GM12892 (cell line): ENCODE measurements around the gene ANO7.

Experiments
- POLR2A ChIP-seq: IDR thresholded peaks from 2 replicates; pipeline ENCODE4 v1.6.1; 2011; ENCODE audit warnings: low read depth, low read length, control low read depth
- POLR2AphosphoS5 ChIP-seq: IDR thresholded peaks from 2 replicates; pipeline ENCODE4 v1.6.1; 2011; ENCODE audit warnings: low read depth, low read length, control low read depth

- TF ChIP-seq POLR2AphosphoS5 (no peak), POLR2A (no peak)
These were observed 31.5 kb upstream of the ANO7 start for GRCh38 chr2:241156971-241157441.
